NCI-H146 treated with DMSO at 0.1 percent for 48 hours (cell line): ENCODE data around the gene CAMKMT.
"Not testable (repeated sequence)": the region's sequence is repeated elsewhere in the genome, so short reads cannot be mapped to it uniquely, and the experiment has no call there.

Experiments
- DNase-seq: peaks from one replicate; lab custom pipeline; 2025; ENCODE audit not compliant: unreplicated experiment; lab: John Stamatoyannopoulos, UW

Gene CAMKMT

DNA sequence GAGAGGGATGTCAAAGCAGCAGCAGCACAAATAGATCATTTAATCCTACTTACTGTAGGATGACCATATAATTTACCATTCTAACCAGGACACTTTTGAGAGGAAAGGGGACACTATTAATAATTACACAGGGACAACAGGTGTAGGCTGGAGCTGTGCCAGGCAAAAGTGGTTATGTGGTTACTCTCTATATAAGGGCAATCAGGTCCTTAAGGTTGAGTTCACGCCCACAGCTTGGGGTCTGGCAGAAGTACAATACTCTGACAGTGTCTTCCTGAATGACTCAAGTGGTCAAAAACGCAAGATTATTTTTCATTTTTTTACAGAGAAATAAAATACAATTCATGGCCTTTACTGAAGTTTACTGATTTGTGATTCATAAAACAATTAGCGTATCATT is 3.2 kb upstream of the CAMKMT start:
- DNase-seq: peak; percentile 74

DNA sequence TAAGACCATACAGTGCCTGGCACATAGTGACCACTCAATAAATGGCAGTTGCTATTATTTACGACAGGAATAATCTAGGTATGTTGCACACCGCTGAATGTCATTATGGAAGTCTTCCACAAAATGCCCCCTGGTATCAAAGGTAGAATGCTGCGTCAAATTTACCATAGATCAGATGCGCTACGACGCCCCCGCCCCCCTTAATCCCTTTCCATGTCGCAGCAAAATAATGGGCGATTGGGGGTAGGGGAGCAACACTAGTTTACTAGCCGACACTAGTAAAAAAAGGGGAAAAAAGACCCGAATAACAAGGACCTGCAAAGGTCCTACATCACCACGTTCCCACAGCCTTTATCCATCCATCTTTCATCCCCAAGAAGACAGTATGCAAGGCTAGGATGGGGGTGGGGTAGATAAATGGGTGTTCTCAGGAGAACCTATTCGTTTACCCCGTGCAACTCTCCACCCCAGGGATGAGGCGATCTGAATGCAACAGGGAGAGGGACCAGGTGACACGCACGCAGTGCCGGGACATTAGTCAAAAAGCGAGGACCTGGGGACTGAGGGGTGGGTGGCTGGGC is 908 bp upstream of the CAMKMT start:
- DNase-seq: peak; percentile 42

DNA sequence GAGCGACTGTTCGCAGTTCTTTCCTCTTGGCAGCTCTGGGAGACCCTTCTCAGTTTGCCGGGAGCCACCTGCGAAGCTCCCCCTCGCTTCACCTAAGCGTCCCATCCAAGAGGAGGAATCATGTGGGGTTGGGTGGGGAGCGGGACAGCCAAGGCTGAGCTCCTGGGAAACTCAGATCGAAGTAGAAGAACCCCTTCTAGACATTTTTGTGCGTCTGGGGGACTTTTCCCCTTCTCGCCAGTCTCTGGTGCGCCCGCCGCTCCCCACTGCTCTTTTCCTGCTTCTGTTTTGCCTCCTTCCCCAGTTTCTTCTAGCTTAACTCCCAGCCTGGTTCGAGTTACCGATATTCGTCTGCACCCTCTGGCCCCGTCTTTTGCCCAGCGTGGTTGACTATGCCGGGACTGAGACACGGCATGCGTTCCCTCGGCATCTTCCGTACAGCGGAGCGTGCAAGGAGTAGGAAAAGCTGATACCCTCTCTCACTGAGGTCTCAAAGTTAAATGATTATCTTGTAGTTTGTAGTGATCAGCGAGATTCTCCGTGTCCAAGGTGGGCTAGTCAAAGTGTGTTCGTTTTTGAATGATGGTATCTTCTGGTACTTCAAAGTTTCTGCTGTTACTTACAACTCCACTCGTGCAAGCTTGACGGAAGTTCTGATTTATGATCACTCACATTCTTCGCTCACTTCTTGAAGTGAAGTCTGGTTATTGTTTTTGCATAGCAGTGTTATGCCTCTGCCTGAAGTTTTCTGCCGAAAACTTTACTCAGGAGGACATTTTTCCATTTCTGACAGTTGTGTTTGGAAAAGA is 664 bp downstream of the CAMKMT start:
- DNase-seq: no peak

DNA sequence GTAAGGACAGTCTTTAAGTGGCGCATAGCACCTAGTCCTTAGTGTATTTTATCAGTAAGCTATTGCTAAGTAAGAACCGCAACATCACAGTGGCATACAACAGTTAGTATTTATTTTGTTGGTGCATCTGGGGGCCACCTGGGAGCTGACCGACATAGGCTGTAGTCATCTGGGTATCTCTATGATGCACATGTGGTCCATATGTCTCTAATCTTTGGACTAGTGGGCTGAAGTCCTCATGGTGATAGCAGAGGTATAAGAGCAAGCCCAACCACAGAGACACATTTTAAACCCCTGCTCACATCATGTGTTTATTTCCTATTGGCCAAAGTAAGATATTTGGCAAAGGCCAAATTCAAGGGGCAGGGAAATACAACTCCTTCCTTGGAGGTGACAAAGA is 2.9 kb downstream of the CAMKMT start:
- no peak for DNase-seq

DNA sequence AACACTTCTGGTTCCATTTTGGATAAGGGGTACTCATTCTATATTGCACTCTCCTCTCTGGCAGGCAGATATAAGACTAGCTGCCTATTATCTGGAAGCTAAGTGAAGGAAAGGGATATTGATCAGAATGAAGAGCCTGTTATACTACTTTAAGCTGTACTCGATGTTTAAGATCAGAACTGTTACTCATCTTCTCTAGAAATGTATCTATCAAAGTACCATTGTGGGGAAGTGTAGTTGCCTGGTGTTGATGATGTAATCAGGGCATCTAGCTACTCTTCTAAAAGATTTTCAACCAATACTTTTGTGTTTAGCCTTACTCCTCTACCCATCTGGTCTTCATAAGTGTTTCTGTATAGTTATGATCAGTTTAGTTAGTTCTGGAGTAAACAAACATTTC is 5.8 kb downstream of the CAMKMT start:
- DNase-seq: no peak

DNA sequence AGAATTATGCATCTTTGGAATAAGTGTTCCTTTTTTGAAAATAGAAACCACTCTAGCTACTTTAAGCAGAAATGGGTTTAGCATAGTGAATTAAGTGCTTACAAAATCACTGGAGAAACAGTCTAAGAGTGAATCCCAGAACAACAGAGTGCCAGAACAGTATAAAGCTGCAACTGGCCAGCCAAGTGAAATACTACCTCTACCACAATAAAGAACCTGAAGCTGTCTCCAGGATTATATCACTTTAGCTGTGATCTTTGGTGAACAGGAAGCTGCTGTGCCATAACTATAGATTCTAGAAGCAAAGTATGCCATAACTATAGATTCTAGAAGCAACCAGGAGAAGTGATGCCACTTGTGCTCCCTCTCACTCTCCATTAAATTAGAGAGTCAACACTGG is 7.6 kb downstream of the CAMKMT start:
- DNase-seq: no peak

DNA sequence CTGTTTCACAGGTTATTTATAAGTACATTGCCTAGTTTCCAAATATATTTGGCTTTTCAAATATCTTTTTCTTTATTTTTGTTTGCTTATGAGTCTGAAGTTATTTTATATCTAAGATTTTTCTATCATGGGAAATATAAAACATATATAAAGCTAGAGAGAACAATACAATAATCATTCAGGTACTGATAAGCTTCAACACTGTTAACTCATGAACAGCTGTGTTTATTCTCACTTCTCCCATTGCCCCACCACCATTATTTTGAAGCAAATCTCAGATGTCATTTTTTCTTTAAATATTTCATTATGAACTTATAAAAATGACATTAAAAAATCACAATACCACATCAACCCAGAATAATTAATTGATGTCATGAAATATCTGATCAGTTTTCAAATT is 9.7 kb downstream of the CAMKMT start:
- DNase-seq: peak; percentile 28

DNA sequence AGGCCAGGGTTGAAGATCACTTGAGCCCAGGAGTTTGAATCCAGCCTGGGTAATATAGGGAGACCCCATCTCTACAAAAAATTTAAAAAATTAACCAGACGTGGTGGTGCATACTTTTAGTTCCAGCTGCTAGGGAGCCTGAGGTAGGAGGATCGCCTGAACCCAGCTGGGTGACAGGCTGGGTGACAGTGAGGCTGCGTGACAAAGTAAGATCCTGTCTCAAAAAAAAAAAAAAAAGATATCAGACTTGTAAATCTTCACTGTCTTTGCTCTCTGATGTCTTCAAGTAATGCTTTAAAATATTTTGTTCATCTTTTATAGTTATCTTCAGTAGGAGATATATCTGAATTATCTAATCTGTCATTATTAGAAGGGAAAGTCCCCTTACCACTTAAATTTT is 10.5 kb downstream of the CAMKMT start:
- no peak for DNase-seq

DNA sequence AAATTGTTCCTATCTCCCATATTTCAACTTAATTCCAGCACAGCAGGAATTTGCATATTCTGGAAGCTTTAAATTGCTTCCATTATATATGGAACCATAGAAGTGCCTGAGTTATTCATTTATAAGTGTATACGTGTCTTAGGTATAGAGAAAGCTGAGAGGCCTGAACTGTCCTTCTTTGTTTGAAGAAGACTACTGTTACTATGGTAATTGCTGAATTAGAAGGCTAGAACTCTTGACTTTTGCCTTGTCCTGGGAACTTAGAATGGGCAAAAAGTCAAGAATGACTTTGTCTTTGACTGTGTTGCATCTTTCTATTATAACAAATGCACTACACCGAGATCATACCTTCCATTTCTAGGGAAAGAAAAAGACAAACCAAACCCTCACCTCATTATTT is 15.7 kb downstream of the CAMKMT start:
- DNase-seq: no peak

DNA sequence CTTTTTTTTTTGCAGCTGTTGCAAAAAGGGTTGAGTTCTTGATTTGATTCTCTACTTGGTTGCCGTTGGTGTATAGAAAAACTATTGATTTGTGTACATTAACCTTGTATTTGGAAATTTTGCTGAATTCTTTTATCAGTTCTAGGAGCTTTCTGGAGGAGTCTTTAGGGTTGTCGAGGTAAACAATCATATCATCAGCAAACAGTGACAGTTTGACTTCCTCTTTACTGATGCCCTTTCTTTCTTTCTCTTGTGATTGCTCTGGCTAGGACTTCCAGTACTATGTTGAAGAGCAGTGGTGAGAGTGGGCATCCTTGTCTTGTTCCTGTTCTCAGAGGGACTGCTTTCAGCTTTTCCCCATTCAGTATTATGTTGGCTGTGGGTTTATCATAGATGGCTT is 23.5 kb downstream of the CAMKMT start:
- DNase-seq: not testable (repeated sequence)

DNA sequence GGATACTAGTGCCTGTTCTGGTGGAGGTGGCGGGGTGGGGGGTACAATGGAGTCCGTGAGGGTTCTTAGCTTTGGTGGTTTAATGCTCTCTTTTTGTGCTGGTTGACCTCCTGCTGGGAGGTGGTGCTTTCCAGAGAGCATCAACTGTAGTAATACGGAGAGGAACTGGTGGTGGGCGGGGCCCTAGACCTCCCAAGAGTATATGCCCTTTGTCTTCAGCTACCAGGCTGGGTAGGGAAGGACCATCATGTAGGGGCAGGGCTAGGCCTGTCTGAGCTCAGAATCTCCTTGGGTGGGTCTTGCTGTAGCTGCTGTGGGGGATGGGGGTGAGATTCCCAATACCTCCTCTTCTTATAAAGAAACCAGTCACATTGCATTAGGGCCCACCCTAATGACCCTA is 27.1 kb downstream of the CAMKMT start:
- no peak for DNase-seq

DNA sequence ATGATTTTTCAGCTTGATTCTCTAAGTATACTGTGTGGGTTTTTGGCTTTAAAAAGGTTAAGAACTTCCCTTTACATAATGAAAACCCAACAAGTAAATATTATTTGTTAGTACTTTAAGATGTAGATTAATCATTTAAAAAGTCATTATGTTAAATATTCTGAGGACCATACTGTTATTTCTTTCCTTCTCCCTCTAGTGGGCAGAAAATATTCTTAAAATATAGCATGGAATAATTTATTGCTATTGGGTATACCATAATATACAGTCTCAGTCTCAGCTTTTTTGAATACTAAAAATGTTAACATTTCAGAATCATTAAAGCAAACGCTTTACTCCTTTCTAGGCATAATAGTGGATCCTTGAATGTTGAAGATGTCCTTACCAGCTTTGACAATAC is 28.1 kb downstream of the CAMKMT start:
- no peak for DNase-seq

DNA sequence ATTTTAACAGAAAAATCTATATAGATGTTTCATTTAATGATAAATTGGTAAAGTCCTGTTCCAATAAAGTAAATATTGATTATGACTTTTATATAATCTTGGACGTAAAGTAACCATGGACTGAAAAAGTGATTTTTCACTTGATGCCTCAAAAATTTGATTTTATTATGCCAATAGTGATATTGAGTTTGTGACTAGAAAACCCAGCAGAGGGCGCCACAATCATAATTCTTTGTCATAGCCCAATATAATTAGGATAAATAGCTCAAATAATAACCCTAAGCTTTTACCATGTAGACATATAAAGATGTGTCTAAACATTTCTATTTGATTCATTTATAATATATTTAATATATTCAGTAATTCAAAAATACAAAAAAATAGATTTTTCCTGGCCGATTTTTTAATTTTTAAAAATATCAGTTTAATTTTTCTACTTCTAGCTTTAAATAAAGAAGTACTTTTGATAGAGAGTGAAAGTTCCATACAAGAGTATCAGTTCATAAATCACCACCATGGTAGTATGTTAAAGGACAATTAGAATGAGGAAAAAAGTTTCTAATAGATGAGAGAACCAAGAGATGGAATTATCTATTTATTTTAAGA is 30.7 kb downstream of the CAMKMT start:
- peak; percentile 35 for DNase-seq

DNA sequence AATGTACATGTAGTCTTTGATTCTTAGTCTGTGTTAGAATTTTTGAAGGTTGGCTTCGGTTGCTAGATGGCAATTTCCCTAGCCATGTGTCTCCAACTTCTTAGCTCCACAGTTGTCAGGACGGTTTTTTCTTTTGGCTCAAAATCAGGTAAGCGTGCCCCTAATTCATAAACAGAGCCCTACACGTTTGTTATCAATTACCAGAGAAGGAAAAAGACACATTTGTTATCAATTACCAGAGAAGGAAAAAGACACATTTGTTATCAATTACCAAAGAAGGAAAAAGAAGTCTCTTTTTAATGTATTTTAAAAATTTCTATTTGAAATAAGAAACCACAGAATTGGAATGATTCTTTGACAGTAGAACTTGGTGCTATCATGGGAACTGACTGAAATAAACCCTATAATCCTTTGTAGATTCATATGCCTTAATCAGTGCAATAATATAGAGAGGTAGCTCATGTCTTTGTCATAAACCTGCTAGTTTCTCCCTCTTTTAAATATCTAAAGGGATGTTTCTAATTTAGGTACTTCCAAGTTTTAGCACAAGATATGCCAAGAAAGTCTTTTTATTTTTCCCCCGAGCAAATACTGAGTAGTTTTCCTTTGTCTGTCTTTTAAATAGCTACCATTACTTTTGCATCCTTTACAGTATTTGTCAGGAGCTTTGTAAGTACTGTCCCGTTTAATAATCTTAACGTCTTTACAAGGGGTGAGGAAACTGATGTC is 35.9 kb downstream of the CAMKMT start:
- DNase-seq: no peak

DNA sequence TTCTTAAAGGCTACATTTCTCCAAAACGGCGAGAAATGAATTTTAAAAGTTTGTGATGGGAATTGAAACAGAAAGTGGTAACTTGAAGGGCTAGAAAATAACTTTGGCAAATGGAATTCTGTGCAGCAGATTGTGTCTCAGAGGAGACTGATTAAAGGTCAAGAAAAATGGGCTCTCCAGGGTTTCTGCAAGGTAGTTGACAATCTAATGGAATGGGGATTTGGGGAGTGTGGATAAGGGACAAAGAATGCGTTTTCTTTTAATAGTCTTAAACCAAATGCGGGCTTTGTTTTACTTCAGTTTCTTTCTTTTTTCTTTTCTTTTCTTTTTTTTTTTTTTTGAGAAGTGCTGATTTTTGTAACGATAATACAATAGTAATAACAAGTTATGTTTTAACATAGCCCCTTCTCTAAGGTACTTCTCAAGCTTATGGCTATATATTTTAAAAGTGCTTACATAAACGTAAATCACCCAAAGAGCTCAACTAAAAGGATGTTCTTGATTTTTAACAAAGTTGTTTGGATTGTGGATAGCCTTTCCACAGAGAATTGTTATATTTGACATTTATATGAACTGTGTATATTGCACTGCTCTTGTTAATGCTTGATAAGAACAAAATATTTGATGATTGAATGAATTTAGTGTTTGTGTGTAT is 36.6 kb downstream of the CAMKMT start:
- DNase-seq: no peak

DNA sequence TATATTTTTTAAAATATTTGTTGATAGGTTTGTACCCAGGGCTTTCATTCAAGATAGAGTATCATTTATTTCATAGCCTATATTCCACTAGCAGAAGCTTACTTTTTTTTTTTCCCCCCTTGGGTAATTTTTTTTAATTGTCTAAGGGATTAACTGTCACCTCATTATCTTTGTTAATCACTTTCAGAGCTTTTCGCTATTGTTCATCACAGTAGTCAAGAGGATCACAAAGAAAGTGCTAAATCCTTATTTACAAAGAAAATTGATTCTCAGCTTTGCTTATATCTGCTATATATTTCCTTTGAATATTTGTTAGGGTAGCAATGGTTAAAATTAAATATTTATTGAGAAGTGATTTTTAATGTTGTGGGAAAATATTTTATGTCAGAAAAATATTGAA is 59.0 kb downstream of the CAMKMT start:
- DNase-seq: peak; percentile 34

DNA sequence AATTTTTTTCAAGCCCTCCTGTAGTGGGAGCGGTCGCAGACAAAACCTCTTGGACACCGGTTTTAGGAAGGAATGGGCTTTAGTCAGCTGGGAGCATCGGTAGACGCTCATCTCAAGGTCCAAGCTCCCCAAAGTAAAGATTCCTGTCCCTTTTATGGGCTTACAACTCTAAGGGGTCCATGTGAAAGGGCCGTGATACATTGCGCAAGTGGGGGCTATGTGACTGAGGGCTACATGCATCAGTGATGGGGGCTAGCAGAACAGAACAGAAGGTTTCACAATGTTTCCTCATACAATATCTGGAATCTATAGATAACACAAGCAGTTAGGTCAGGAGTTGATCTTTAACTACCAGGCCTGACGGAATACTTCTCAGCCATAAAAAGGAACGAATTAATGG is 62.5 kb downstream of the CAMKMT start:
- DNase-seq: no peak

DNA sequence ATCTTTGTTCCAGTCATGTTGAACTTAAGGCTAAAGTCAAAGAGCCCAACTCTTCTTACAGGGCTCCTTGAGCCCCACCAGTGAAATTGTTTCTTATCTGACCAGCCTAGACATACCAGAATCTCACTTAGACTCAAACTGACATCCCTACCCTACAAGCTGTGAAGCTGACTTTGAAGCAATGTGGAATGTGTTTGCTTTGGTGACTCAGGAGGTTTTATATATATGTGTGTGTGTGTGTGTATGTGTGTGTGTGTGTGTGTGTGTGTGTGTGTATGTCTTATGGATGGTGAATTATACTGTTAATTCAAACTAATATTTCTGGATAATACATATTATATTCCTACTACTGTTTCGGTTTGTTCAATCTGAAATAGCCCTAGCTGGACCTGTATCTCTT is 67.3 kb downstream of the CAMKMT start:
- DNase-seq: no peak

DNA sequence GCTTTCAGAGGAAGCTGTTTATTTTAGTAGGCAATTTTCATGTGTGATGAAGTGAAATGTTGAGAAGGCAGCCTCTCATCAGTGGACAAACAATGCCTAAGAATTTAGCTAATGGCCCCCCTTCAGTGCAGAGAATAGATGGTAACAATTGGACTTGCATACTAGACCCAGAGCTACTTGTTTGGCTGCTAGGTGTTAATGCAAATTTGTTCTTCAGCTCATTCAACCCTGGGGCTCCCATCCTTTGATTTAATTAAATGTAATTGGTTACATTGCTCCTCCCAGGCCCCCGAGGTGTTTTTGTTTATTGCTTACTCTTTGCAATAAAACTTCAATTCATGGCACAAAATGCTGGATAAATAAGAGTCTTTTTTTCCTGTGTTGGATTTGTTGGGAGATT is 68.6 kb downstream of the CAMKMT start:
- peak; percentile 40 for DNase-seq

DNA sequence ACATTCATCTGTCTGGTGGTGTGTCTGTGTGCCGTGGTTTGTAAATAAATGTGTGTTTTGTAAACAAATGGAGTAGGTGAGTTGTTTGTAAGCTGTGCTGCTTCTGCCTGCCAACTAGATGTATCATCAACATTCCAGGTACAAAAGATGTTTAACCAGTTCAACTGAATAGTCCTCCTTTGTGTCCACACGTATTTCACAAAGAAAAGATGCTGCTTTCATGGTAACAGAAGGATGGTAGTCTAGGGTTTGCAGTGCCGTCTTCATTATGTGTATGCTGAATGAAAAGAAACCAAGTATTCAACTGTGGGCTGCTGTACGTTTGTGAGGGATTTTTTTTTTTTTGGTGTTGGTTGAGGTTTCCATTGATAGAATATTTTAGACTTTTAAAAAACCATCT is 72.1 kb downstream of the CAMKMT start:
- DNase-seq: peak; percentile 39

DNA sequence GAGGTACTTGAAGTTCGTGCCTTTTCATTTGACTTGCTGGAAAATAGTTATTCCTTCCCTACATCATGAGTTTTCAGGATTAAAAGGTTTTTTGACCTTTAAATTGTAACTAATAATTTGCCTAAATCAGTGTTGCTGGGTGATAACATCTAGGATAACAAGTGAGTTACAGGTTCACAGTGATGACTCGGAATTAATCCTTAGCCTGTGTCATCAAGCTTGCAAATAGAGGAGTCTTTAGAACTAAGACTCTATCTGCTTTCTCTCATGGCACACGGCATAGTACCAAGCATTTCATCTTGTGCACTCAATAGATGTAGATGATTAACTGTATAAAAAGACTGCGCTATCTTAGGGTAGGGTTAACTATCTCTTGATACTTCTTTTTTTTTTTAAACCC is 79.5 kb downstream of the CAMKMT start:
- no peak for DNase-seq
